Activated naive CD4-positive, alpha-beta T cell treated with anti-CD3 and anti-CD28 coated beads, Interleukin-2, amount 50 U/mL, for 72 hours (primary cell): ENCODE measurements around the gene AEBP1. TPM values are rescaled to one million over a fixed set of nuclear protein-coding genes. Genes with fewer than 3 reads are reported as not detected.
A peak's percentile ranks its signal among the peaks of the same experiment; 100 is the strongest.

Source experiments
- ATAC-seq, 2 donors: fragments of 150-1000 bp; cut with Tn5 transposase; 2 replicates each; pipeline ENCODE4 v1.10.0; 2021; ENCODE audit warnings: mild to moderate bottlenecking in 2 of 2, moderate library complexity in 2 of 2
- DNase-seq, 2 donors: peaks; one replicate each; pipeline ENCODE4 v3.0.0; 2021 to 2022; ENCODE audit warnings: low spot score in 2 of 2
- H3K27ac Mint-ChIP-seq, 2 donors: one replicate each; pipeline ENCODE4 v1.8.0; 2022; ENCODE audit warnings: mild to moderate bottlenecking in 2 of 2, mixed read lengths in 2 of 2
- H3K36me3 Mint-ChIP-seq, 2 donors: one replicate each; pipeline ENCODE4 v1.8.0; 2022; ENCODE audit warnings: mixed read lengths in 2 of 2
- H3K9me3 Mint-ChIP-seq, 2 donors: one replicate each; pipeline ENCODE4 v1.8.0; 2022; ENCODE audit warnings: mixed read lengths in 2 of 2
- total RNA-seq, 2 donors: library from RNA; stranded (reverse); gene quantifications; one replicate each; pipeline ENCODE4 v1.2.3, GENCODE V29; 2022

Gene AEBP1
- total RNA-seq, 2 donors from 2014 or later: 14.6 to 26.9 TPM

- Mint-ChIP-seq H3K27ac (no peak overlapping the region), H3K9me3 (no peaks in the 10 kb centered on the region), H3K36me3 (no peaks in the 10 kb centered on the region)
- ATAC-seq (no peak), DNase-seq (no peak)
Observed at GRCh38 chr7:44107116-44107960, 3.2 kb downstream of the AEBP1 start.

GRCh38 chr7:44107961-44108767 is 4.0 kb downstream of the AEBP1 start:
- no peak for DNase-seq
- peak overlapping the region in 1 of 2 donors; percentile 70 for H3K27ac Mint-ChIP-seq

GRCh38 chr7:44108768-44109750 is 4.9 kb downstream of the AEBP1 start:
- no peaks in the 10 kb centered on the region for H3K9me3 Mint-ChIP-seq

More at GRCh38 chr7:44107961-44108767, 4.0 kb downstream of the AEBP1 start:
- H3K36me3 Mint-ChIP-seq: no peaks in the 10 kb centered on the region
- H3K9me3 Mint-ChIP-seq: no peaks in the 10 kb centered on the region
- ATAC-seq: no peak

GRCh38 chr7:44109991-44110390 is 5.8 kb downstream of the AEBP1 start:
- H3K27ac Mint-ChIP-seq: no peak overlapping the region
- no peaks in the 10 kb centered on the region for H3K9me3 Mint-ChIP-seq
- H3K36me3 Mint-ChIP-seq: peaks cover 0 to 6% of the 10 kb centered on the region in 2 donors

More at GRCh38 chr7:44108768-44109750, 4.9 kb downstream of the AEBP1 start:
- no peak for ATAC-seq
- Mint-ChIP-seq H3K27ac (peak overlapping the region in 1 of 2 donors; percentile 70), H3K36me3 (peaks cover 0 to 4% of the 10 kb centered on the region in 2 donors)
- no peak for DNase-seq

GRCh38 chr7:44110719-44111635 is 6.8 kb downstream of the AEBP1 start:
- DNase-seq (no peak), ATAC-seq (no peak)
- no peak overlapping the region for H3K27ac Mint-ChIP-seq
- H3K36me3 Mint-ChIP-seq: peaks cover 0 to 6% of the 10 kb centered on the region in 2 donors
- H3K9me3 Mint-ChIP-seq: no peaks in the 10 kb centered on the region

More at GRCh38 chr7:44109991-44110390, 5.8 kb downstream of the AEBP1 start:
- no peak for ATAC-seq
- DNase-seq: no peak

GRCh38 chr7:44111761-44112160 is 7.6 kb downstream of the AEBP1 start:
- H3K36me3 Mint-ChIP-seq: peaks cover 0 to 6% of the 10 kb centered on the region in 2 donors
- ATAC-seq (no peak), DNase-seq (no peak)
- peak overlapping the region in 1 of 2 donors; percentile 38 for H3K27ac Mint-ChIP-seq
- no peaks in the 10 kb centered on the region for H3K9me3 Mint-ChIP-seq

- H3K9me3 Mint-ChIP-seq: no peaks in the 10 kb centered on the region
- peak overlapping the region in 1 of 2 donors; percentile 38 for H3K27ac Mint-ChIP-seq
- DNase-seq (no peak), ATAC-seq (no peak)
- peaks cover 0 to 6% of the 10 kb centered on the region in 2 donors for H3K36me3 Mint-ChIP-seq
Observed at GRCh38 chr7:44112231-44112996, 8.3 kb downstream of the AEBP1 start.

- no peak overlapping the region for H3K27ac Mint-ChIP-seq
Observed at GRCh38 chr7:44112997-44113763, 9.0 kb downstream of the AEBP1 start.

GRCh38 chr7:44113764-44114354 is 9.7 kb downstream of the AEBP1 start:
- ATAC-seq: no peak
- Mint-ChIP-seq H3K27ac (no peak overlapping the region), H3K36me3 (peaks cover 0 to 12% of the 10 kb centered on the region in 2 donors)

More at GRCh38 chr7:44112997-44113763, 9.0 kb downstream of the AEBP1 start:
- H3K36me3 Mint-ChIP-seq: peaks cover 0 to 11% of the 10 kb centered on the region in 2 donors
- DNase-seq (no peak), ATAC-seq (no peak)
- no peaks in the 10 kb centered on the region for H3K9me3 Mint-ChIP-seq

GRCh38 chr7:44114586-44115310 is 10.6 kb downstream of the AEBP1 start:
- peaks cover 0 to 15% of the 10 kb centered on the region in 2 donors for H3K36me3 Mint-ChIP-seq
- ATAC-seq (no peak), DNase-seq (no peak)
- no peaks in the 10 kb centered on the region for H3K9me3 Mint-ChIP-seq
- H3K27ac Mint-ChIP-seq: no peak overlapping the region

More at GRCh38 chr7:44113764-44114354, 9.7 kb downstream of the AEBP1 start:
- DNase-seq: no peak
- H3K9me3 Mint-ChIP-seq: no peaks in the 10 kb centered on the region

GRCh38 chr7:44116087-44116788 is 12.1 kb downstream of the AEBP1 start:
- no peaks in the 10 kb centered on the region for H3K9me3 Mint-ChIP-seq
- peaks cover 7 to 28% of the 10 kb centered on the region in 2 donors for H3K36me3 Mint-ChIP-seq
- ATAC-seq (no peak), DNase-seq (no peak)
- H3K27ac Mint-ChIP-seq: peak overlapping the region in 1 of 2 donors; percentile 56

- Mint-ChIP-seq H3K36me3 (peaks cover 7 to 29% of the 10 kb centered on the region in 2 donors), H3K9me3 (no peaks in the 10 kb centered on the region), H3K27ac (peak overlapping the region in 1 of 2 donors; percentile 18)
- DNase-seq: no peak
- no peak for ATAC-seq
Observed at GRCh38 chr7:44116789-44117666, 12.9 kb downstream of the AEBP1 start.
